HepG2 (cell line): ENCODE data around the gene HTATSF1. TPM values are rescaled to one million over a fixed set of nuclear protein-coding genes. Genes with fewer than 3 reads are reported as not detected.

Experiments used
- ATAC-seq: fragments of 200-7000 bp; cut with Tn5 transposase; 3 replicates; pipeline ENCODE4 v1.9.1; 2020; ENCODE audit warnings: mild to moderate bottlenecking, moderate library complexity
- BruUV-seq: library from RNA; stranded (reverse); fragments of 400-500 nt; replicated peaks from 2 replicates; lab custom pipeline; 2021; lab: Mats Ljungman, UMichigan
- CTCF ChIA-PET: fragments of 300-600 bp; formaldehyde crosslinking; extraction: SDS; loops from one replicate; lab custom pipeline; 2021; ENCODE audit warnings: low total read pairs, inconsistent platforms, low intra/inter-chr PET ratio; lab: Yijun Ruan, JAX
- POLR2A ChIA-PET: fragments of 350-600 bp; sonication (Branson Sonifier 250); formaldehyde crosslinking; loops from one replicate; lab custom pipeline; 2020; ENCODE audit warnings: antibody characterized with exemption, inconsistent platforms; lab: Yijun Ruan, JAX
- DNase-seq: peaks from one replicate; pipeline ENCODE4 v3.0.0-alpha.2; 2015; ENCODE audit warnings: low spot score
- FAIRE-seq: peaks from 3 replicates; lab custom pipeline; 2011; peaks lifted over from hg19 to GRCh38; lab: Jason Lieb, UNC
- H2AFZ ChIP-seq: one replicate; pipeline ENCODE4 v1.6.1; 2011; ENCODE audit warnings: low read length, inconsistent platforms
- H3K27ac ChIP-seq: fragments of 300-600 bp; 3 replicates; pipeline ENCODE4 v1.8.0; 2011; ENCODE audit warnings: mixed run types, mild to moderate bottlenecking, mixed read lengths, low read length, inconsistent platforms; ENCODE audit not compliant: insufficient read depth; ENCODE audit errors: extremely low read length
- H3K27me3 ChIP-seq, 2 experiments: fragments of 200-600 bp in 1 of 2; 2 replicates in 1 of 2; 3 replicates in 1 of 2; pipeline versions ENCODE4 v1.6.0 to v1.8.0; 2011; ENCODE audit warnings: low read length in 2 of 2, mild to moderate bottlenecking in 2 of 2, moderate library complexity in 2 of 2, inconsistent platforms in 1 of 2; ENCODE audit not compliant: insufficient read depth in 2 of 2, control insufficient read depth in 1 of 2
- H3K36me3 ChIP-seq, 2 experiments: fragments of 200-600 bp in 1 of 2; replicated peaks in 1 of 2; 2 replicates in 1 of 2; 3 replicates in 1 of 2; pipeline versions ENCODE4 v1.5.1 to v1.8.0; 2011; ENCODE audit warnings: low read length in 2 of 2, inconsistent platforms in 1 of 2; ENCODE audit not compliant: insufficient read depth in 2 of 2, control insufficient read depth in 1 of 2
- H3K4me1 ChIP-seq: 2 replicates; pipeline ENCODE4 v1.5.1; 2012; ENCODE audit warnings: low read length, inconsistent platforms; ENCODE audit not compliant: insufficient read depth
- H3K4me2 ChIP-seq: 2 replicates; pipeline ENCODE4 v1.6.0; 2011; ENCODE audit warnings: low read depth, low read length, inconsistent platforms
- H3K4me3 ChIP-seq, 3 experiments: fragments of 200-600 bp in 1 of 3; sonication (generic), shearing (Covaris generic) in 1 of 3; replicated peaks in 1 of 3; 2 replicates each; pipeline ENCODE4 v1.5.1; 2011 to 2016; ENCODE audit warnings: low read length in 3 of 3, inconsistent platforms in 2 of 3, low read depth in 2 of 3, mild to moderate bottlenecking in 2 of 3, control low read depth in 1 of 3, mixed read lengths in 1 of 3; ENCODE audit not compliant: insufficient read depth in 1 of 3
- H3K79me2 ChIP-seq: one replicate; pipeline ENCODE4 v1.6.1; 2011; ENCODE audit warnings: low read length, inconsistent platforms; ENCODE audit not compliant: insufficient read depth
- H3K9ac ChIP-seq: 2 replicates; pipeline ENCODE4 v1.6.0; 2011; ENCODE audit warnings: mild to moderate bottlenecking, low read depth, low read length, inconsistent platforms; ENCODE audit not compliant: insufficient read depth
- H3K9me3 ChIP-seq: 2 replicates; pipeline ENCODE4 v1.5.1; 2012; ENCODE audit warnings: mild to moderate bottlenecking, low read length
- H4K20me1 ChIP-seq: 2 replicates; pipeline ENCODE4 v1.6.0; 2011; ENCODE audit warnings: inconsistent platforms, mild to moderate bottlenecking, low read length, moderate library complexity; ENCODE audit not compliant: insufficient read depth
- STAG1 ChIP-seq: sonication (generic); formaldehyde crosslinking; IDR thresholded peaks from 2 replicates; pipeline ENCODE4 v1.4.0; 2020; ENCODE audit warnings: missing genetic modification reagents
- ZNF879 ChIP-seq: sonication (generic); formaldehyde crosslinking; IDR thresholded peaks from 2 replicates; pipeline ENCODE4 v1.8.1; 2023; ENCODE audit warnings: missing genetic modification reagents
- WGBS: methylation state at CpG from one replicate; pipeline ENCODE4 v1.1.6; 2017; ENCODE audit warnings: low lambda C conversion rate; 5-methylcytosine and 5-hydroxymethylcytosine counted together
- in situ Hi-C: cut with HindIII; loops from 2 replicates; pipeline ENCODE4 v1.10.0; 2017; ENCODE audit warnings: low pct_unique_long_range_greater_than_20kb; ENCODE audit not compliant: extremely low pct_ligation_motif_present
- intact Hi-C: fragments of 100-400 bp; cut with micrococcal nuclease; formaldehyde crosslinking; loops from one replicate; pipeline ENCODE4 v1.10.0; 2022; ENCODE audit not compliant: unreplicated experiment
- polyA plus RNA-seq, 8 experiments: library from polyadenylated mRNA; depleted of rRNA in 3 of 8; stranded (reverse) in 7 of 8; unstranded in 1 of 8; fragments of >200 nt; fragmentation: Illumina TruSeq in 4 of 8; extraction: Trizol in 4 of 8; gene quantifications; 2 replicates each; pipeline versions ENCODE4 v1.2.1 to v1.2.3, GENCODE V29; 2011 to 2016; ENCODE audit warnings: low read depth in 4 of 8, missing spikeins in 1 of 8, mixed read lengths in 1 of 8; ENCODE audit not compliant: insufficient read depth in 1 of 8
- total RNA-seq, 5 experiments: library from RNA; depleted of rRNA; stranded (reverse); fragments of >200 nt; fragmentation: Illumina TruSeq; extraction: Trizol; gene quantifications; 2 replicates each; pipeline ENCODE4 v1.2.3, GENCODE V29; 2016; ENCODE audit warnings: low read depth in 1 of 5
- TF ChIP-seq, protein P1 (sequence below): sonication (generic); formaldehyde crosslinking; IDR thresholded peaks from 2 replicates; pipeline ENCODE4 v1.5.1; 2020; ENCODE audit warnings: mild to moderate bottlenecking, missing genetic modification reagents, borderline replicate concordance

The HTATSF1 gene
- total and polyA plus RNA-seq, 2 of the 13 experiments (the other 11 are each of a cell fraction or from before 2014, with no cell fraction given): 0.57 to 40.5 TPM

DNA sequence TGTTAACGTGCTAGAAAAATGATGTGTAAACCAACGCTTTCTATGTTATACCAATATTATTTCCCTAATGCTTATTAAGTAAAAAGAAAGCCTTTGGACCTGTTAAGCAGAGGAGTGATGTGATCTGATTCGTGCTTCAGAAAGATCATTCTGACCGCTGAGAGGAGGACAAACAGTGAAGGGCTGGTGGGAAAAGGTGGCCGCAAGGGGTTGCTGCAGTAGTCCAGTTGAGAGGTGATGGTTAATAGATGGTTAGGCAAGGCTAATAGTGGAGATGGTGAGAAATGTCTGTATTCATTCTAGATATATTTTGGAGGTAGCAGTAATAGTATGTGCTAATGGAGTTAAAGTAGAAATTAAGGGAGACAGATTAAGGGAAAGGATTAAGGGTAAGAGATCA lies 21.7 kb downstream of the HTATSF1 start:
- TF ChIP-seq ZNF879 (CRISPR knock-in tag): no peak
- TF ChIP-seq, protein P1, sequence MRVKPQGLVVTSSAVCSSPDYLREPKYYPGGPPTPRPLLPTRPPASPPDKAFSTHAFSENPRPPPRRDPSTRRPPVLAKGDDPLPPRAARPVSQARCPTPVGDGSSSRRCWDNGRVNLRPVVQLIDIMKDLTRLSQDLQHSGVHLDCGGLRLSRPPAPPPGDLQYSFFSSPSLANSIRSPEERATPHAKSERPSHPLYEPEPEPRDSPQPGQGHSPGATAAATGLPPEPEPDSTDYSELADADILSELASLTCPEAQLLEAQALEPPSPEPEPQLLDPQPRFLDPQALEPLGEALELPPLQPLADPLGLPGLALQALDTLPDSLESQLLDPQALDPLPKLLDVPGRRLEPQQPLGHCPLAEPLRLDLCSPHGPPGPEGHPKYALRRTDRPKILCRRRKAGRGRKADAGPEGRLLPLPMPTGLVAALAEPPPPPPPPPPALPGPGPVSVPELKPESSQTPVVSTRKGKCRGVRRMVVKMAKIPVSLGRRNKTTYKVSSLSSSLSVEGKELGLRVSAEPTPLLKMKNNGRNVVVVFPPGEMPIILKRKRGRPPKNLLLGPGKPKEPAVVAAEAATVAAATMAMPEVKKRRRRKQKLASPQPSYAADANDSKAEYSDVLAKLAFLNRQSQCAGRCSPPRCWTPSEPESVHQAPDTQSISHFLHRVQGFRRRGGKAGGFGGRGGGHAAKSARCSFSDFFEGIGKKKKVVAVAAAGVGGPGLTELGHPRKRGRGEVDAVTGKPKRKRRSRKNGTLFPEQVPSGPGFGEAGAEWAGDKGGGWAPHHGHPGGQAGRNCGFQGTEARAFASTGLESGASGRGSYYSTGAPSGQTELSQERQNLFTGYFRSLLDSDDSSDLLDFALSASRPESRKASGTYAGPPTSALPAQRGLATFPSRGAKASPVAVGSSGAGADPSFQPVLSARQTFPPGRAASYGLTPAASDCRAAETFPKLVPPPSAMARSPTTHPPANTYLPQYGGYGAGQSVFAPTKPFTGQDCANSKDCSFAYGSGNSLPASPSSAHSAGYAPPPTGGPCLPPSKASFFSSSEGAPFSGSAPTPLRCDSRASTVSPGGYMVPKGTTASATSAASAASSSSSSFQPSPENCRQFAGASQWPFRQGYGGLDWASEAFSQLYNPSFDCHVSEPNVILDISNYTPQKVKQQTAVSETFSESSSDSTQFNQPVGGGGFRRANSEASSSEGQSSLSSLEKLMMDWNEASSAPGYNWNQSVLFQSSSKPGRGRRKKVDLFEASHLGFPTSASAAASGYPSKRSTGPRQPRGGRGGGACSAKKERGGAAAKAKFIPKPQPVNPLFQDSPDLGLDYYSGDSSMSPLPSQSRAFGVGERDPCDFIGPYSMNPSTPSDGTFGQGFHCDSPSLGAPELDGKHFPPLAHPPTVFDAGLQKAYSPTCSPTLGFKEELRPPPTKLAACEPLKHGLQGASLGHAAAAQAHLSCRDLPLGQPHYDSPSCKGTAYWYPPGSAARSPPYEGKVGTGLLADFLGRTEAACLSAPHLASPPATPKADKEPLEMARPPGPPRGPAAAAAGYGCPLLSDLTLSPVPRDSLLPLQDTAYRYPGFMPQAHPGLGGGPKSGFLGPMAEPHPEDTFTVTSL (CRISPR knock-in tag): no peak
- peak; percentile 5; the same call in 1 of the 2 replicates for TF ChIP-seq STAG1 (CRISPR knock-in tag)
- TF ChIP-seq, all 625 proteins: peak for 1
- intact Hi-C loops (no loop called here), in situ Hi-C loops (no loop called here)
- Histone ChIP-seq H3K9me3 (no peaks in the 10 kb centered on the region), H2AFZ (no peak overlapping the region), H3K36me3 (no peaks in the 10 kb centered on the region), H3K4me3 (no peak overlapping the region), H3K4me1 (no peaks in the 10 kb centered on the region), H3K79me2 (no peaks in the 10 kb centered on the region), H3K9ac (no peak overlapping the region), H3K4me2 (no peak overlapping the region), H4K20me1 (no peaks in the 10 kb centered on the region), H3K27ac (no peak overlapping the region), H3K27me3 (no peaks in the 10 kb centered on the region)
- DNase-seq (no peak), FAIRE-seq (no peak), ATAC-seq (peak; percentile 44; the same call in 1 of the 3 replicates)
- 7% methylated on average over 5 of the region's 5 CpGs for WGBS
- CTCF ChIA-PET: no interaction called here
- POLR2A ChIA-PET: no interaction called here
- BruUV-seq: no TSS peak
